ENCODE data around the gene MEX3B.

The MEX3B gene

GRCh38 chr15:82045892-82046665, at the start of gene MEX3B:
Gene MEX3B, minus strand, starts transcription at chr15:82046018. Its CDS starts 313 bp downstream, at chr15:82045705.
- peak; percentile 88 to 94 for DNase-seq

- DNase-seq: no peak
Measured at GRCh38 chr15:82093774-82094211, 48.0 kb upstream of the MEX3B start.

- DNase-seq: no peak
Measured at GRCh38 chr15:82093325-82093724, 47.5 kb upstream of the MEX3B start.

- DNase-seq: no peak
Measured at GRCh38 chr15:82091636-82092140, 45.9 kb upstream of the MEX3B start.

- no peak for DNase-seq
Measured at GRCh38 chr15:82086243-82086995, 40.6 kb upstream of the MEX3B start.

GRCh38 chr15:82081914-82082762, 36.3 kb upstream of the MEX3B start:
- DNase-seq: no peak

GRCh38 chr15:82080774-82081173, 35.0 kb upstream of the MEX3B start:
- DNase-seq: no peak

- DNase-seq: no peak
Measured at GRCh38 chr15:82079736-82080135, 33.9 kb upstream of the MEX3B start.

- no peak for DNase-seq
Measured at GRCh38 chr15:82074610-82075009, 28.8 kb upstream of the MEX3B start.

GRCh38 chr15:82072926-82073537, 27.2 kb upstream of the MEX3B start:
- DNase-seq: no peak

GRCh38 chr15:82066455-82066854, 20.6 kb upstream of the MEX3B start:
- no peak for DNase-seq

GRCh38 chr15:82064824-82065223, 19.0 kb upstream of the MEX3B start:
- DNase-seq: no peak

GRCh38 chr15:82062479-82063454, 16.9 kb upstream of the MEX3B start:
- no peak for DNase-seq

- DNase-seq: no peak
Measured at GRCh38 chr15:82060817-82061216, 15.0 kb upstream of the MEX3B start.

- DNase-seq: no peak
Measured at GRCh38 chr15:82058517-82059204, 12.8 kb upstream of the MEX3B start.

- DNase-seq: no peak
Measured at GRCh38 chr15:82058026-82058425, 12.2 kb upstream of the MEX3B start.

- DNase-seq: no peak
Measured at GRCh38 chr15:82056958-82057823, 11.4 kb upstream of the MEX3B start.

- DNase-seq: no peak
Measured at GRCh38 chr15:82052751-82053150, 6.9 kb upstream of the MEX3B start.

GRCh38 chr15:82051664-82052063, 5.8 kb upstream of the MEX3B start:
- DNase-seq: no peak

- DNase-seq: no peak
Measured at GRCh38 chr15:82048811-82049210, 3.0 kb upstream of the MEX3B start.

All from stimulated activated CD4-positive, alpha-beta T cell treated with anti-CD3 and anti-CD28 coated beads, Interleukin-2, amount 100 ng/mL, for 24 hours (primary cell).